Measurements from ENCODE around the gene AGMAT. TPM values are rescaled to one million over a fixed set of nuclear protein-coding genes. Genes with fewer than 3 reads are reported as not detected.

AGMAT gene
- total and polyA plus RNA-seq, 4 donors, result 0.13 to 1.4 (median 0.15) TPM

GRCh38 chr1:15538771-15539170 is 46.1 kb downstream of the AGMAT start:
- intact Hi-C loops (cut with DNase I), result no loop called here
- Histone ChIP-seq H3K27ac (ENCODE audit: low read depth in 1 of 2, low read length in 2 of 2) (no peak overlapping the region), H3K4me1 (ENCODE audit: control insufficient read depth in 1 of 2, insufficient read depth in 2 of 2, low read length in 2 of 2) (no peaks in the 10 kb centered on the region), H3K9me3 (ENCODE audit: control insufficient read depth, low read length) (no peaks in the 10 kb centered on the region), H3K4me3 (ENCODE audit: low read length in 2 of 2) (no peak overlapping the region), H3K36me3 (ENCODE audit: control insufficient read depth in 1 of 2, insufficient read depth in 2 of 2, low read length in 1 of 2) (peaks cover 0 to 6% of the 10 kb centered on the region in 2 donors), H3K27me3 (ENCODE audit: control insufficient read depth in 1 of 2, insufficient read depth in 2 of 2, low read length in 1 of 2) (no peaks in the 10 kb centered on the region)
- WGBS, 2 donors, result 65 to 72% methylated on average over 6 of the region's 6 CpGs
- DNase-seq (no peak), ATAC-seq (ENCODE audit: low FRiP score) (no peak)

- no peak for ATAC-seq (ENCODE audit: low FRiP score)
- Histone ChIP-seq H3K4me3 (ENCODE audit: low read length in 2 of 2) (no peak overlapping the region), H3K4me1 (ENCODE audit: control insufficient read depth in 1 of 2, insufficient read depth in 2 of 2, low read length in 2 of 2) (no peaks in the 10 kb centered on the region), H3K27me3 (ENCODE audit: control insufficient read depth in 1 of 2, insufficient read depth in 2 of 2, low read length in 1 of 2) (no peaks in the 10 kb centered on the region), H3K27ac (ENCODE audit: low read depth in 1 of 2, low read length in 2 of 2) (no peak overlapping the region), H3K9me3 (ENCODE audit: control insufficient read depth, low read length) (no peaks in the 10 kb centered on the region), H3K36me3 (ENCODE audit: control insufficient read depth in 1 of 2, insufficient read depth in 2 of 2, low read length in 1 of 2) (peaks cover 0 to 3% of the 10 kb centered on the region in 2 donors)
- intact Hi-C loops (cut with DNase I), result no loop called here
- WGBS, 2 donors, result 83 to 87% methylated on average over 2 of the region's 2 CpGs
- DNase-seq, result no peak
Observed at GRCh38 chr1:15531682-15532081, 53.2 kb downstream of the AGMAT start.

- DNase-seq, result no peak
Observed at GRCh38 chr1:15531003-15531402, 53.8 kb downstream of the AGMAT start.

GRCh38 chr1:15526490-15527339 is 58.1 kb downstream of the AGMAT start, which contains the start of gene DNAJC16:
Gene DNAJC16, plus strand, starts transcription at chr1:15526848. Its CDS starts 2,258 bp downstream, at chr1:15529106.
- WGBS, 2 donors, result 0 to 1% methylated on average over 65 of the region's 65 CpGs
- DNase-seq (peak; percentile 98 to 99), ATAC-seq (ENCODE audit: low FRiP score) (peak; percentile 83)
- Histone ChIP-seq H3K36me3 (ENCODE audit: control insufficient read depth in 1 of 2, insufficient read depth in 2 of 2, low read length in 1 of 2) (no peaks in the 10 kb centered on the region), H3K27me3 (ENCODE audit: control insufficient read depth in 1 of 2, insufficient read depth in 2 of 2, low read length in 1 of 2) (no peaks in the 10 kb centered on the region), H3K9me3 (ENCODE audit: control insufficient read depth, low read length) (no peaks in the 10 kb centered on the region), H3K27ac (ENCODE audit: low read depth in 1 of 2, low read length in 2 of 2) (peak within 1 kb of the TSS in 1 of 2 donors; percentile 74), H3K4me3 (ENCODE audit: low read length in 2 of 2) (peak within 1 kb of the TSS; percentile 40 to 80), H3K4me1 (ENCODE audit: control insufficient read depth in 1 of 2, insufficient read depth in 2 of 2, low read length in 2 of 2) (no peaks in the 10 kb centered on the region)
- intact Hi-C loops (cut with DNase I), result loop anchor here (5.0 to 10.0 kb wide), 2 partner anchors 91 to 202 kb away; partner anchors contain the start of gene DDI2 (in 1 of the 2)

More at GRCh38 chr1:15531003-15531402, 53.8 kb downstream of the AGMAT start:
- H3K4me3 ChIP-seq (ENCODE audit: low read length in 2 of 2), result no peak overlapping the region
- no peak for ATAC-seq (ENCODE audit: low FRiP score)
- WGBS, 2 donors, result 91 to 95% methylated on average over 4 of the region's 4 CpGs
- no peak overlapping the region for H3K27ac ChIP-seq (ENCODE audit: low read depth in 1 of 2, low read length in 2 of 2)
- no peaks in the 10 kb centered on the region for H3K9me3 ChIP-seq (ENCODE audit: control insufficient read depth, low read length)
- H3K36me3 ChIP-seq (ENCODE audit: control insufficient read depth in 1 of 2, insufficient read depth in 2 of 2, low read length in 1 of 2), result peaks cover 0 to 3% of the 10 kb centered on the region in 2 donors
- H3K4me1 ChIP-seq (ENCODE audit: control insufficient read depth in 1 of 2, insufficient read depth in 2 of 2, low read length in 2 of 2), result no peaks in the 10 kb centered on the region
- H3K27me3 ChIP-seq (ENCODE audit: control insufficient read depth in 1 of 2, insufficient read depth in 2 of 2, low read length in 1 of 2), result no peaks in the 10 kb centered on the region
- intact Hi-C loops (cut with DNase I), result no loop called here

GRCh38 chr1:15526021-15526489 is 58.8 kb downstream of the AGMAT start:
- Histone ChIP-seq H3K4me1 (ENCODE audit: control insufficient read depth in 1 of 2, insufficient read depth in 2 of 2, low read length in 2 of 2) (no peaks in the 10 kb centered on the region), H3K36me3 (ENCODE audit: control insufficient read depth in 1 of 2, insufficient read depth in 2 of 2, low read length in 1 of 2) (no peaks in the 10 kb centered on the region), H3K27ac (ENCODE audit: low read depth in 1 of 2, low read length in 2 of 2) (peak overlapping the region in 1 of 2 donors; percentile 61), H3K27me3 (ENCODE audit: control insufficient read depth in 1 of 2, insufficient read depth in 2 of 2, low read length in 1 of 2) (no peaks in the 10 kb centered on the region), H3K4me3 (ENCODE audit: low read length in 2 of 2) (peak overlapping the region in 1 of 2 donors; percentile 36), H3K9me3 (ENCODE audit: control insufficient read depth, low read length) (no peaks in the 10 kb centered on the region)
- DNase-seq (peak in 1 of 2 donors; percentile 62), ATAC-seq (ENCODE audit: low FRiP score) (no peak)
- 9 to 12% methylated on average over 9 of the region's 9 CpGs for WGBS, 2 donors
- intact Hi-C loops (cut with DNase I), result loop anchor here (5.0 to 10.0 kb wide), 2 partner anchors 91 to 201 kb away; partner anchors contain the start of gene DDI2 (in 1 of the 2)

GRCh38 chr1:15525050-15526020 is 59.5 kb downstream of the AGMAT start:
- Histone ChIP-seq H3K9me3 (ENCODE audit: control insufficient read depth, low read length) (no peaks in the 10 kb centered on the region), H3K27ac (ENCODE audit: low read depth in 1 of 2, low read length in 2 of 2) (peak overlapping the region; percentile 11 to 85), H3K4me3 (ENCODE audit: low read length in 2 of 2) (peak overlapping the region; percentile 28 to 29), H3K36me3 (ENCODE audit: control insufficient read depth in 1 of 2, insufficient read depth in 2 of 2, low read length in 1 of 2) (no peaks in the 10 kb centered on the region), H3K27me3 (ENCODE audit: control insufficient read depth in 1 of 2, insufficient read depth in 2 of 2, low read length in 1 of 2) (no peaks in the 10 kb centered on the region), H3K4me1 (ENCODE audit: control insufficient read depth in 1 of 2, insufficient read depth in 2 of 2, low read length in 2 of 2) (no peaks in the 10 kb centered on the region)
- peak; percentile 91 for ATAC-seq (ENCODE audit: low FRiP score)
- DNase-seq, result peak; percentile 33 to 54
- intact Hi-C loops (cut with DNase I), result loop anchor here (5.0 to 10.0 kb wide), 2 partner anchors 92 to 201 kb away; partner anchors contain the start of gene DDI2 (in 1 of the 2)
- WGBS, 2 donors, result 1 to 3% methylated on average over 40 of the region's 40 CpGs

GRCh38 chr1:15524283-15525049 is 60.4 kb downstream of the AGMAT start:
- 1 to 2% methylated on average over 39 to 87 of the region's 88 CpGs for WGBS, 2 donors
- intact Hi-C loops (cut with DNase I), result loop anchor here (5.0 to 10.0 kb wide), 2 partner anchors 93 to 200 kb away; partner anchors contain the start of gene DDI2 (in 1 of the 2)
- no peaks in the 10 kb centered on the region for H3K36me3 ChIP-seq (ENCODE audit: control insufficient read depth in 1 of 2, insufficient read depth in 2 of 2, low read length in 1 of 2)
- peak overlapping the region in 1 of 2 donors; percentile 100 for H3K27ac ChIP-seq (ENCODE audit: low read depth in 1 of 2, low read length in 2 of 2)
- no peaks in the 10 kb centered on the region for H3K4me1 ChIP-seq (ENCODE audit: control insufficient read depth in 1 of 2, insufficient read depth in 2 of 2, low read length in 2 of 2)
- peak; percentile 90 for ATAC-seq (ENCODE audit: low FRiP score)
- H3K4me3 ChIP-seq (ENCODE audit: low read length in 2 of 2), result peak overlapping the region; percentile 88 to 91
- peak; percentile 100 for DNase-seq
- no peaks in the 10 kb centered on the region for H3K9me3 ChIP-seq (ENCODE audit: control insufficient read depth, low read length)
- no peaks in the 10 kb centered on the region for H3K27me3 ChIP-seq (ENCODE audit: control insufficient read depth in 1 of 2, insufficient read depth in 2 of 2, low read length in 1 of 2)

All from aorta (tissue), 5 donors.